Memory B cell (primary cell): ENCODE measurements around the gene ABHD6.

Source experiments
- ATAC-seq: fragments of 150-1000 bp; cut with Tn5 transposase; 2 replicates; pipeline ENCODE4 v1.10.0; 2021; ENCODE audit warnings: low read depth, mild to moderate bottlenecking, moderate library complexity
- DNase-seq, 2 donors: peaks; one replicate each; pipeline ENCODE4 v3.0.0; 2022; ENCODE audit warnings: low spot score in 2 of 2
- H3K27ac Mint-ChIP-seq: one replicate; pipeline ENCODE4 v1.8.0; 2022; ENCODE audit warnings: mild to moderate bottlenecking, moderate library complexity, mixed read lengths
- H3K27me3 Mint-ChIP-seq: one replicate; pipeline ENCODE4 v1.8.0; 2022; ENCODE audit warnings: mixed read lengths
- H3K36me3 Mint-ChIP-seq: one replicate; pipeline ENCODE4 v1.8.0; 2022; ENCODE audit warnings: mild to moderate bottlenecking, mixed read lengths
- H3K4me1 Mint-ChIP-seq: one replicate; pipeline ENCODE4 v1.8.0; 2022; ENCODE audit warnings: mixed read lengths
- H3K4me3 Mint-ChIP-seq: one replicate; pipeline ENCODE4 v1.8.0; 2022; ENCODE audit warnings: mild to moderate bottlenecking, moderate library complexity, mixed read lengths
- H3K9me3 Mint-ChIP-seq: one replicate; pipeline ENCODE4 v1.8.0; 2022; ENCODE audit warnings: mixed read lengths

The ABHD6 gene

DNA sequence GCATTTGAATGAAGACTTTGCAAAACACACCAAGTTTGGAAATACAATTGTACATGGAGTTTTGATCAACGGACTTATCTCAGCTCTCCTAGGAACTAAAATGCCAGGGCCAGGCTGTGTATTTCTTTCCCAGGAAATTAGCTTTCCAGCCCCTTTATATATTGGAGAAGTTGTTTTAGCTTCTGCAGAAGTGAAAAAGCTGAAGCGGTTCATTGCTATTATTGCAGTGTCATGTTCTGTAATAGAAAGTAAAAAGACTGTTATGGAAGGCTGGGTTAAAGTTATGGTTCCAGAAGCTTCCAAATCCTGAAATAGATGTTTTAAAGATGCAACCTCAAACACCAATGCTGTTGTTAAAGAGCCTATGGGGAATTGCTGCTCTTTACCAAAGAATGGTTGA lies 80.2 kb downstream of the ABHD6 start:
- no peaks in the 10 kb centered on the region for H3K27me3 Mint-ChIP-seq

DNA sequence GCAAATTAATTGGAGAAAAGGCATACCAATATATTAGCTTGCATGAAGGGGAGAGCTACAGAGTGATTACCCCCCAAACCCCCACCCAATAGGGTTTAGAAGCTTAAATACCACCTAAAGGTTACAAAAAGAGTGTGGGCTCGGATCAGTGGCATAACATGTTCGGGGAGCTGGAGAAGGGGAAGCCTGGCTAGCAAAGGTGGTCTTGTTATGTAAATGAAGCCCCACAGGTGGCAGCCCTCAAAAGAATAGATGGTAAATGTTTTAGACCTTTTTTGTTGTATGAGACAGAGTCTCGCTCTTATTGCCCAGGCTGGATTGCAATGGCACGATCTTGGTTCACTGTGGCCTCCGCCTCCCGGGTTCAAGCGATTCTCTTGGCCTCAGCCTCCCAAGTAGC lies 84.2 kb downstream of the ABHD6 start:
- DNase-seq (no peak), ATAC-seq (no peak)
- H3K36me3 Mint-ChIP-seq, result peaks cover 6% of the 10 kb centered on the region
- no peaks in the 10 kb centered on the region for H3K9me3 Mint-ChIP-seq
- no peaks in the 10 kb centered on the region for H3K27me3 Mint-ChIP-seq
- no peak overlapping the region for H3K4me3 Mint-ChIP-seq
- peak overlapping the region; percentile 24 for H3K27ac Mint-ChIP-seq
- H3K4me1 Mint-ChIP-seq, result peaks cover 29% of the 10 kb centered on the region

More for the DNA sequence above, 80.2 kb downstream of the ABHD6 start:
- ATAC-seq, result no peak
- Mint-ChIP-seq H3K27ac (no peak overlapping the region), H3K9me3 (no peaks in the 10 kb centered on the region), H3K4me3 (no peak overlapping the region), H3K36me3 (peaks cover 19% of the 10 kb centered on the region), H3K4me1 (peaks cover 13% of the 10 kb centered on the region)
- no peak for DNase-seq

DNA sequence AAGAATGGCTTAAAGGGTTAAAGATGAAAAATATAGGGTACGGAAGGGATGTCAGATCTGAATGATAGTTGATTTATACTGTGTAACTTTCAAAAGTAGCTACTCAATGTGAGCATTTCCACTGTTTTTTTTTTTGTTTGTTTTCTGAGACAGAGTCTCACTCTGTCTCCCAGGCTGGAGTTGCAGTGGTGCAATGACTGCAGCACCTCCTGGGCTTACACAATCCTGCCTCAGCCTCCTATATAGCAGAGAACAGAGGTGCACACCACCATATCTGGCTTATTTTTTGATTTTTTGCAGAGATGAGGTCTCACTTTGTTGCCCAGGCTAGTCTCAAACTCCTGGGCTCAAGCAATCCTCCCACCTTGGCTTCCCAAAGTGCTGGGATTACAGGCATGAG lies 85.2 kb downstream of the ABHD6 start:
- Mint-ChIP-seq H3K9me3 (no peaks in the 10 kb centered on the region), H3K4me1 (peaks cover 29% of the 10 kb centered on the region), H3K36me3 (peaks cover 4% of the 10 kb centered on the region), H3K27me3 (no peaks in the 10 kb centered on the region), H3K27ac (no peak overlapping the region), H3K4me3 (no peak overlapping the region)
- DNase-seq (no peak), ATAC-seq (no peak)

DNA sequence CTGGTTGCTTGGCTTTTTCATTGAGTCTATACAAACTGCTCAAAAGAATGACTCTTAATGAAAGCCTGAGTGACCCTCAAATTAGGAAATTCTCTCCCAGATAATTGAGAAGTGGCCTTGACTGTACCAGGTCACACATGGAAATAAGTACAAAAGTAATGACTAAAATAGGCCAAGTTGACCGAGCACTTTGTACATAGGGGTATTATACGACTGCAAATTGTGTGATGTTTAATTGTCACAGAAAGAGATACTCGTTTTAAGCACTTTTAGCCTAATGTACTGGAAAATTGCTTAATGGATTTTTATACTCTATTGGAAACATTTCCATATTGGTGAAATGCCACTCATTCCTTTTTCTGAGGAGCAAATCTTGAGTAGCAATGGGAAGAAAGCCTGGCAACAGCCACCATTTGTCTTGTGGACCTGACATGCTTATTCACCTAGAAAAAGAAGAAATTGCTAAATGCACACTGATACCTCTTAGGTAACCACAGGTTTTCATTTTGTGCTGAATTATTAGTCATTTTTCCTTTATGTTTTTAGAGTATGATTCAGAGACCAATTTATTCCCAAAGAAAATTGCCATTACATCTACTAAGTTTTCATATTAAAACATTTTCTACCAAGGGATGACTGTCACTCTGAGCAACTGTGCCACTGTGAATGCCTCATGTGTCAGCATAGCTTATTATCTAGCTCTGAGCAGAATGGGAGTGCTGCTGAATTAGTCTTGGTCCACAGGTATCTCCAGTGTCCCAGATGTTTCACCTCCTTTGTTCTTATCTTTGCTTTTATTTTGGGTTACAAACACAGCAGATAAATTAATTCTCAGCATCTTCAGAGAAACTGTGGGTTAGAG lies 86.2 kb downstream of the ABHD6 start:
- Mint-ChIP-seq H3K4me1 (peaks cover 29% of the 10 kb centered on the region), H3K9me3 (no peaks in the 10 kb centered on the region), H3K27me3 (no peaks in the 10 kb centered on the region), H3K27ac (peak overlapping the region; percentile 85), H3K36me3 (no peaks in the 10 kb centered on the region), H3K4me3 (no peak overlapping the region)
- no peak for ATAC-seq
- DNase-seq, result no peak

DNA sequence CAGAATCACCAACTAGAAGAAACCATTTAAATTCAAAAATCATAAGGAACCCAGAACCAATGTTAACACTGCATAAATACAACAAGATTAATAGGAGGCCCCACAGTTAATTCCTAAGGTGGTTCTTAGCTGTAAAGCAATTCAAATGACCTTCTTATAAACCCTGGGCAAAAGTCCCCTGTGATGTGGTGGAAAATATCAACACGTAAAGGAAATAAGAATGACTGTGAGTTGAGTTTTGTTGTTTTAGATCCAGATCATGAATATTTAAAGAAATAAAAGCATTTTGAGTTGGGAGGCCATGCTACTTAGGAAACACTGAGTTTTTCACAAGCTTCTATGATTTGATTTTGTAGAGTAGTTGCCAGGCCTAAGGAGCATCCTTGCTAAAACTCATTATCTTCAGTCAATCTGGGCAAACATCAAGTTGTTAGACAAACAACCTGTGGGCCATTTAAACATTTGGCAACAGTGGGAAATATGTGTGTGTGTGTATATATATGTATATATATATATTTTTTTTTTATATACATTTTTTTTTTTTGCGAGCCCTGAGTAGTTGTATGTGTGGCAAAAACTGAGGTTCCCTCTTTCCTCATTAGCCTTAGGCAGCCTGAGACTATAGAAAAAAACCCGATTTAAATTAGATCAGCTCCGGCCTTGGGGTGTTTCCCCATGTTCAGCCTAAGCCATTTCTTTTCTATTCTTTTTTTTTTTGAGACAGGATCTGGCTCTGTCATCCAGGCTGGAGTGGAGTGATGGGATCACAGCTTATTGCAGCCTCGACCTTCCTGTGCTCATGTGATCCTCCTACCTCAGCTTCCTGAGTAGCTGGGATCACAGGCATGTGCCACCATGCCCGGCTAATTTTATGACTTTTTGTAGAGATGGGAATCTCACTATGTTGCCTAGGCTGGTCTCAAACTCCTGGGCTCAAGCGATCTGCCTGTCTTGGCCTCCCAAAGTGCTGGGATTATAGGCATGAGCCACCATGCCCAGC lies 87.1 kb downstream of the ABHD6 start:
- Mint-ChIP-seq H3K36me3 (no peaks in the 10 kb centered on the region), H3K27me3 (no peaks in the 10 kb centered on the region), H3K27ac (peak overlapping the region; percentile 85), H3K4me3 (no peak overlapping the region), H3K4me1 (peaks cover 29% of the 10 kb centered on the region), H3K9me3 (no peaks in the 10 kb centered on the region)
- no peak for DNase-seq
- ATAC-seq, result peak; percentile 56

- DNase-seq, result no peak
- H3K27ac Mint-ChIP-seq, result no peak overlapping the region
- H3K36me3 Mint-ChIP-seq, result no peaks in the 10 kb centered on the region
- H3K9me3 Mint-ChIP-seq, result no peaks in the 10 kb centered on the region
- ATAC-seq, result no peak
- no peaks in the 10 kb centered on the region for H3K27me3 Mint-ChIP-seq
- H3K4me3 Mint-ChIP-seq, result peak overlapping the region; percentile 15
- peaks cover 29% of the 10 kb centered on the region for H3K4me1 Mint-ChIP-seq
Observed at GRCh38 chr3:58325525-58325992, 88.0 kb downstream of the ABHD6 start.

- Mint-ChIP-seq H3K4me3 (no peak overlapping the region), H3K27ac (no peak overlapping the region), H3K36me3 (no peaks in the 10 kb centered on the region), H3K27me3 (no peaks in the 10 kb centered on the region), H3K9me3 (no peaks in the 10 kb centered on the region), H3K4me1 (peaks cover 24% of the 10 kb centered on the region)
- ATAC-seq (no peak), DNase-seq (no peak)
Observed at GRCh38 chr3:58326267-58326900, 88.8 kb downstream of the ABHD6 start.

- Mint-ChIP-seq H3K36me3 (no peaks in the 10 kb centered on the region), H3K27ac (no peak overlapping the region), H3K4me1 (peaks cover 22% of the 10 kb centered on the region), H3K4me3 (no peak overlapping the region), H3K27me3 (no peaks in the 10 kb centered on the region), H3K9me3 (no peaks in the 10 kb centered on the region)
- DNase-seq (no peak), ATAC-seq (no peak)
Observed at GRCh38 chr3:58329150-58329921, 91.7 kb downstream of the ABHD6 start.

DNA sequence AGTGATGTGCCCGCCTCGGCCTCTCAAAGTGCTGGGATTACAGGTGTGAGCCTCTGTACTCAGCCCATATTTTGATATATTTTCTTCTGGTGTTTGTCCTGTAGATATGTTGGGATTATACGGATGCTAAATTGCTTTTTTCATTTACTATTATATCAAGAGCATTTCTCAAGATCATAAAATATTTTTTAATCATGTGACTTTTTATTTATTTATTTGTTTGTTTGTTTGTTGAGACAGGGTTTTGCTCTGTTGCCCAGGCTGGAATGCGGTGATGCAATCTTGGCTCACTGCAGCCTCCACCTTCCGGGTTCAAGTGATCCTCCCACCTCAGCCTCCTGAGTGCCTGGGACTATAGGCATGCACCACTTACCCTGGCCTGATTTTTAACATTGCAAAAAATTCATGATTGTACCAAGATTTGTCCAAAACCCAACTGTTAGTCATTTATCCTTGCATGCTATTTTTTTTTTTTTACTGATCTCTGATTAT lies 92.4 kb downstream of the ABHD6 start:
- no peak for ATAC-seq
- DNase-seq, result no peak
- no peaks in the 10 kb centered on the region for H3K36me3 Mint-ChIP-seq
- H3K9me3 Mint-ChIP-seq, result no peaks in the 10 kb centered on the region
- peaks cover 23% of the 10 kb centered on the region for H3K4me1 Mint-ChIP-seq
- no peak overlapping the region for H3K27ac Mint-ChIP-seq
- no peak overlapping the region for H3K4me3 Mint-ChIP-seq
- no peaks in the 10 kb centered on the region for H3K27me3 Mint-ChIP-seq

- peak overlapping the region; percentile 50 for H3K27ac Mint-ChIP-seq
- DNase-seq (no peak), ATAC-seq (no peak)
- H3K4me1 Mint-ChIP-seq, result peaks cover 23% of the 10 kb centered on the region
- H3K9me3 Mint-ChIP-seq, result no peaks in the 10 kb centered on the region
- H3K27me3 Mint-ChIP-seq, result no peaks in the 10 kb centered on the region
- H3K36me3 Mint-ChIP-seq, result peaks cover 5% of the 10 kb centered on the region
- peak overlapping the region; percentile 82 for H3K4me3 Mint-ChIP-seq
Observed at GRCh38 chr3:58331593-58332152, 94.1 kb downstream of the ABHD6 start.

- Mint-ChIP-seq H3K36me3 (peaks cover 5% of the 10 kb centered on the region), H3K27me3 (no peaks in the 10 kb centered on the region), H3K4me3 (peak within 1 kb of the TSS; percentile 100), H3K9me3 (no peaks in the 10 kb centered on the region), H3K27ac (peak within 1 kb of the TSS; percentile 96), H3K4me1 (peaks cover 23% of the 10 kb centered on the region)
- peak; percentile 86 for ATAC-seq
- peak; percentile 80 to 86 for DNase-seq
Observed at GRCh38 chr3:58332575-58333188, 95.1 kb downstream of the ABHD6 start, which contains the start of gene PXK. Gene PXK (plus strand): TSS chr3:58332892. CDS start chr3:58332989, 97 bp downstream.

DNA sequence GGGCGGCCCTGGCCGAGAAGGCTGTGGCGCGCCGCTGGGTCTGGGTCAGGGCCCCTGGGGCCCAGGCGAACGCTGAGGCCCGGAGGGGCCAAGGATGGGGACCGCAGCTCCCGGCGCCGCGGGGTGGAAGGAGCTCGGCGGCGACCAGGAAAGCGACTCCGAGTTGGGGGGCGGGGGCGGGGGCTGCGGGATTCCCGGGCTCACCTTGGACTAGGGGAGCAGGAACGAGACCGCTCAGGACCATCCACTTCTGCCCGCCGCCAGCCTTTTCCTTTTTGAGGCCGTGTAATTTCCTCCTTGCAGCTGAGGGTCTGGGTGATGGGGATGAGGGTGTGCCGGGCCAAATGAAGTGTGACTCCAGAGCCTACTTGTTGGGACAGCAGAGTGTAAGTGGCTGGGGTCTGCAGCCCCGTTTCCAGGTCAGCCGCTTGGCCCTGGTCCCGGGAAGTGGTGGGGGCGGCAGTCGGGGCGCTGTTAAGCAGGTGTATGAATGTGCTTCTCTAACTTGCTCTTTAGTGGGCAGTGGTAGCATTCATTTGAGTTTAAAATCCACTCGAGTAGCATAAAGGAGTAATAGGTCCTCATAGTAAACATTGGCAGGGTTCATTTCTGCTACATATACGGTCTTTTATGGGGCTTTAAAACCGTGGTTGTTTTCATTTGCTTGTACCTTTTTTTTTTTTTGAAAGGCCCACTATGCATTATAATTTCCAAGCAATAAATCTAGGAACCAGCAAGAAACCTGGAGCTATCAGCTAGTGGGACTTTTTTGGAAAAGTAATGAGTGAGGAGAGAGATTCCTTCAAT lies 95.8 kb downstream of the ABHD6 start:
- Mint-ChIP-seq H3K27ac (peak overlapping the region; percentile 96), H3K36me3 (peaks cover 5% of the 10 kb centered on the region), H3K27me3 (no peaks in the 10 kb centered on the region), H3K4me1 (peaks cover 23% of the 10 kb centered on the region), H3K4me3 (peak overlapping the region; percentile 100), H3K9me3 (no peaks in the 10 kb centered on the region)
- ATAC-seq, result peak; percentile 68
- peak; percentile 36 to 48 for DNase-seq
